Breast epithelium (tissue), 3 donors: ENCODE measurements around the gene MON2.

Source experiments
- POLR2A ChIP-seq: fragments of 450-650 bp; IDR thresholded peaks from one replicate; pipeline ENCODE4 v1.6.1; 2016; ENCODE audit warnings: antibody characterized with exemption, mild to moderate bottlenecking, moderate library complexity
- POLR2AphosphoS5 ChIP-seq, 3 donors: sonication (generic); formaldehyde crosslinking; IDR thresholded peaks; one replicate each; pipeline ENCODE4 v1.6.1; 2017; ENCODE audit warnings: antibody characterized with exemption in 3 of 3
- TF ChIP-seq, protein P1 (sequence below), 3 donors: fragments of 450-650 bp; IDR thresholded peaks; one replicate each; pipeline ENCODE4 v1.5.1; 2016 to 2017; ENCODE audit warnings: antibody characterized with exemption in 3 of 3, mild to moderate bottlenecking in 3 of 3, moderate library complexity in 3 of 3

- TF ChIP-seq POLR2AphosphoS5 (IDR thresholded peaks at IDR 0.05) (no peak), POLR2A (no peak)
- TF ChIP-seq, protein P1, sequence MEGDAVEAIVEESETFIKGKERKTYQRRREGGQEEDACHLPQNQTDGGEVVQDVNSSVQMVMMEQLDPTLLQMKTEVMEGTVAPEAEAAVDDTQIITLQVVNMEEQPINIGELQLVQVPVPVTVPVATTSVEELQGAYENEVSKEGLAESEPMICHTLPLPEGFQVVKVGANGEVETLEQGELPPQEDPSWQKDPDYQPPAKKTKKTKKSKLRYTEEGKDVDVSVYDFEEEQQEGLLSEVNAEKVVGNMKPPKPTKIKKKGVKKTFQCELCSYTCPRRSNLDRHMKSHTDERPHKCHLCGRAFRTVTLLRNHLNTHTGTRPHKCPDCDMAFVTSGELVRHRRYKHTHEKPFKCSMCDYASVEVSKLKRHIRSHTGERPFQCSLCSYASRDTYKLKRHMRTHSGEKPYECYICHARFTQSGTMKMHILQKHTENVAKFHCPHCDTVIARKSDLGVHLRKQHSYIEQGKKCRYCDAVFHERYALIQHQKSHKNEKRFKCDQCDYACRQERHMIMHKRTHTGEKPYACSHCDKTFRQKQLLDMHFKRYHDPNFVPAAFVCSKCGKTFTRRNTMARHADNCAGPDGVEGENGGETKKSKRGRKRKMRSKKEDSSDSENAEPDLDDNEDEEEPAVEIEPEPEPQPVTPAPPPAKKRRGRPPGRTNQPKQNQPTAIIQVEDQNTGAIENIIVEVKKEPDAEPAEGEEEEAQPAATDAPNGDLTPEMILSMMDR (IDR thresholded peaks at IDR 0.05), result no peak
Observed at GRCh38 chr12:62537551-62537950, 70.9 kb downstream of the MON2 start.
